ENCODE results near the gene IFI6. TPM values are rescaled to one million over a fixed set of nuclear protein-coding genes. Genes with fewer than 3 reads are reported as not detected.
"Not testable (repeated sequence)": the region's sequence is repeated elsewhere in the genome, so short reads cannot be mapped to it uniquely, and the experiment has no call there.

The IFI6 gene
- polyA plus RNA-seq, 4 donors: 20.1 to 25.1 (median 22.5) TPM

DNA sequence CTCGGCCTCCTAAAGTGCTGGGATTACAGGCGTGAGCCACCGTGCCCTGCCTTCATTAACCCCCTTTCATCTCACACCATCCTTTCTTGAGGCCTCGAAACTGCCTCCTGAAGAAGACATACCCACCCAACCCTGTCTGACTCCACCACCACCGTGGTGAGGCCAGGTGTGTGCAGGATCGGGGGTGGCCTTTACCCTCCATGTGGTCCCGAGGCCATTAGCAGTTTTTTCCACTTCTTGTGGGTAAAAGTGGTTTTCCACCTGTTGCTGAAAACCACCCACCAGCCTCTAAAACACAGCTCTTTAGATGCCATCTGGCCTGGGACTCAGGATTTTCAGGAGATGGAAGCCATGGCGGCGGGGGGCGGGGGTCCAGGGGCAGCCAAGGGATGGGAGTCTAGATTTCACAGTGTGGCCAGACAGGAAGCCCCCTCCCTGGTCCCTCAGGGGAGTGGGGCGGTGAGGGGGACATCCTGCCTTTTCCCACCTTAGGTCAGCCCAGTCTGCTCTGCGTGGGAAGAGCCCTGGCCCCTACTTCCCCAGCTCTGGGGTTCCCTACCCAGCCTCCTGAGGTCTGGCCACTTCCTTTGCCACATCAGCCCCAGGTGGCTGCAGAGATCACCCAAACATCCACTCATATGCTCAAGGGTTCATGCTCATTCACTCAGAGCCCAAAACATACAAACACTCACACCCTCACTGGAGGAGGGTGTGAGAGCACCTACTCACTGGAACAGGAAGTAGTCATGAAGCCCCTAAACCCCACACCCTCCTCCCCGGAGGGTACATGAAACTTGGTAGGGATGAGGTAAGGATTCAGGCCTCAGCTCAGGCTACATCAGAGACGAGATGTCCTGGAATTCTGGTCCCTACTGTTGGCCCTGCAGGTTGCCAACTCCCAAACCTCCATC lies 39.4 kb downstream of the IFI6 start:
- DNase-seq (ENCODE audit: low read depth in 4 of 4, low spot score in 3 of 4): no peak

DNA sequence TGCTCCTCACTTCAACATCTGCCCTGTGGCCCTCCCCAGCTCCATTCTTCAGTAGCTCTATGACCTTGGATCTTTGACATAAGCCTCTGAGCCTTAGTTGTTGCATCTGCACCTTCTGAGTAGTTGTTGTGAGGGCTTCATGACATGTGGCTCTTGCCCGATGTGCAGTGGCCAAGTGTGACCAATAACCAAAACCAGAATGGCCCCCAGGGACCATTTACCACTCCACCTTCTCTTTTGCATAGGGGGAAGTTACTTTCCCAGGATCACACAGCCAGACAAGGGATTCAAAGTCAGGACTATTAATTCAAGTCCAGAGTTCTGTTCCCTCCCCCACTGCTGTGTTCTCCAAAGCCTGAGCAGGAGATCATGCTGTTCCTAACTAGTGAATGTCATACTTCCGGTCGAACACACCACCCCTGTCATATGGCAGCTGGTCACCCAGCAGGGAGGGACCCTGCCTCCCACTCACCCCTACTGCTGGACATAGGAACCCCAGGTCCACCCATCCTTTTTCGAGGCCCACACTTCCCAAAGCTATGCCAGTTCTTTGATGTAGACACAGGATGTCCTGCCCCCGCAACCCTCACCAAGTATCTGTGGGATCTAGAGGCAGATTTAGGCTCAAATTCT lies 41.0 kb downstream of the IFI6 start:
- no peak for DNase-seq (ENCODE audit: low read depth in 4 of 4, low spot score in 3 of 4)

DNA sequence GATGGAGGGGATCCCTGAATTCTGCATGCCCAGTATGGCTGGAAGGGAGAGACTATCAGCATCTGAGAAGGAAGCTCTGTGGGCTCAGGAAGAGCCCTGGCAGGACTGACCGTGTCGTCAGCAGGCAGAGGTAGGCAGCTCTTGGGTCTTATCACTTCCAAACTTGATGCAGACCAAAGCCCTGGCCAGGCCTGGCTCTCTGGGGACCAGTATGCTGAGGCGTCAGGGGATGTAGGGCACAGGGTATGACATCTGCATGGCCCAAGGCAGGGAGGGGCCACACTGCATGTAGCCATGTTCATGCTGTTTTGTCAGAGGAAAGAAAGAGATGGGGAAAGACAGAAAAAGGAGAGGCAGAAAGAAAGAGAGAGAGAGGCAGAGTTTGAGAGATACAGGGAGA lies 43.3 kb downstream of the IFI6 start:
- no peak for DNase-seq (ENCODE audit: low read depth in 4 of 4, low spot score in 3 of 4)

DNA sequence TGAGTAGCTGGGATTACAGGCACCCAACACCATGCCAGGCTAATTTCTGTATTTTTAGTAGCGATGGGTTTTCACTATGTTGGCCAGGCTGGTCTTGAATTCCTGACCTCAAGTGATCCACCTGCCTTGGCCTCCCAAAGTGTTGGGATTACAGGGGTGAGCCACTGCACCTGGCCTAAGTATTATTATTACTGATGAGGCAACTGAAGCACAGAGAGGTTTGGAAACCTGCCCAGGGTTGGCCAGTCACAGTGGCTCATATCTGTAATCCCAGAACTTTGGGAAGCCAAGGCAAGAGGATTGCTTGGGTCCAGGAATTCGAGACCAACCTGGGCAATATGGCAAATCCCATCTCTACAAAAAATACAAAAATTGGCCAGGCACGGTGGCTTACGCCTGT lies 44.3 kb downstream of the IFI6 start:
- not testable (repeated sequence) for DNase-seq (ENCODE audit: low read depth in 4 of 4, low spot score in 3 of 4)

DNA sequence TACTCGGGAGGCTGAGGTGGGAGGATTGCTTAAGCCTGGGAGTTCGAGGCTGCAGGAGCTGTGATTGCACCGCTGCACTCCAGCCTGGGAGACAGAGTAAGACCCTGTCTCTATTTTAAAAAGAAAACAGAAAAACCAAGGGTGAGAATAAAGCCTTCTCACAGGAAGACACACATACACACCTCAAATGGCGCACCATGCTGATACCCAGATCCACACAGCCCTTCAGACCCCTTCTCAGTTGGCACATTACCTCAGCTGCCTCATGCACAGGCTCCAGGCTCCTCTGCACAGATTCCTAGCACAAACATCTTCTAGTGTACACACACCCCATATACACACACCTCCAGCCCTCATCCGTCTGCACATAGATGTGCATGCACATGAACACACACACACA lies 44.9 kb downstream of the IFI6 start:
- no peak for DNase-seq (ENCODE audit: low read depth in 4 of 4, low spot score in 3 of 4)

DNA sequence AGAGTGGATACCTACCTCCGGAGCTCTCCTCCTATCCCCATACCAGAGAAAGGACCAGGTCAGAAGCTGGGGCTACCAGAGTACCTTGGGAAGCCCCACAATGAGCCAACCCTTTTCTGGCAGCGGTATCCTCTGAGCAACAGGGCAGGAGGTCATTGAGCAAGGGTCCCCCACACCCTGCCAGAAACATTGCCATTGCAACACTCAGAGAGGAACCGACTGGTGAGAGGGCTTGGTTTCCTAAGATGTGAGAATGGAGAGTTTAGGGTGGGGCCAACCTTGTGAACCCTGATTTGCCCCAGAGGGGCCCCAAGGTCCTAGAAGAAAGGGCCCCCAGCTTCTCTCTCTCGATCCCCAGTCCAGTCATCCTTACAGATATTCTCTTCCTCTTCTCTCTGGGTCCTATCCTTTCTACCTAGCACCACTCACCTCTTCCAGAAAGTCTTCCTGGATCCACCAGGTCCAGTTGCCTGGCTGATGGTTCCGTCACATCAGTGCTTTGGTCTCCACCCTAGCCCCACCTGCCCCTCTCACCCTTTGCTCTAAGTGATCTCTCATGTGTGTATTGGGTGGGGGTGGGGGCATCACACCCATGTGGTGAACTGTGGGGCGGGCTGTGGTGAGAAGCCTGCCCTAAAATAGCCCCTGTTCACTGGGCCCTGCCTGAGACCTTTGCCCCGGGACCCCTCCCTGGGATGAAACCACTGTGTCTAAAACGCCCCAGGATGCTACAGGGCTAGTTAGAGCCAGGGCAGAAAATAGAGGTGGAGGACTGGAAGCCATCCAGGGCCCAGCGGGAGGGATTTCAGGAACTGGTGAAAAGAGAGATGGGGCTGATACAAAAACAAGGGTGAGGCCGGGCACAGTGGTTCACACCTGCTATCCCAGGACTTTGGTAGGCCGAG lies 45.7 kb downstream of the IFI6 start:
- DNase-seq (ENCODE audit: low read depth in 4 of 4, low spot score in 3 of 4): no peak

DNA sequence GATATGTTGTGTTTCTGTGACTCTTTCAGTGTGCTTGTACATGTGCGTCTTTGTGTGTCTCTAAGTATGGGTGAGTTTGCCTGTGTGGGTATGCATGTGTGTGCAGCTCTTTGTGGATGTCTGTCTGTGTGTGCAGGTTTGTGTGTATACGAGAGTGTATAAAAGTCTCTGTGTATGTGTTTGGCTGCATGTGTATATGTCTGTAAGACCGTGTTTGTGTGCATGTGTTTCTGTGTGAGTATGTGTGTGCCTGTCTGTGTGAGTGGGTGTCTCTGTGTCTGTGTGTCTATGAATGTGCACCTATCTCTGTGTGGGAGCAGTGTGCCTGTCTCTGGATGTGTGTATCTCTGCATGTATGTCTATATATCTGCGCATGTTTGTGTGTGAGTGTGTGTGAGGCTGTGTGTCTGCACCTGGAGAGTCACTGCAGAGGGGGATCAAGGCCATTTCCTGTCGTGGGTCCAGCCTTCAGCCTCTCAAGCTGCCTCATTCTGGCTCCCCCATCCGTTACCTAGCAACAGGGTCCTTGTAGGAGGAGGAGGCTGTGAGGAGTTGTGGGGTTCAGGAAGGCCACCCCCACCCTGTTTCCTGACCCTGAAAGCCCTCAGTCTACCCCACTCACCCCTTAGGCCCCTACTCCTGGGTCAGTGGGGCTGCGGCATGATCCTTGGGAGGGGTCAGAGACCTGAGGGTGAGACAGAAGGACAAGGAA lies 47.4 kb downstream of the IFI6 start:
- no peak for DNase-seq (ENCODE audit: low read depth in 4 of 4, low spot score in 3 of 4)

DNA sequence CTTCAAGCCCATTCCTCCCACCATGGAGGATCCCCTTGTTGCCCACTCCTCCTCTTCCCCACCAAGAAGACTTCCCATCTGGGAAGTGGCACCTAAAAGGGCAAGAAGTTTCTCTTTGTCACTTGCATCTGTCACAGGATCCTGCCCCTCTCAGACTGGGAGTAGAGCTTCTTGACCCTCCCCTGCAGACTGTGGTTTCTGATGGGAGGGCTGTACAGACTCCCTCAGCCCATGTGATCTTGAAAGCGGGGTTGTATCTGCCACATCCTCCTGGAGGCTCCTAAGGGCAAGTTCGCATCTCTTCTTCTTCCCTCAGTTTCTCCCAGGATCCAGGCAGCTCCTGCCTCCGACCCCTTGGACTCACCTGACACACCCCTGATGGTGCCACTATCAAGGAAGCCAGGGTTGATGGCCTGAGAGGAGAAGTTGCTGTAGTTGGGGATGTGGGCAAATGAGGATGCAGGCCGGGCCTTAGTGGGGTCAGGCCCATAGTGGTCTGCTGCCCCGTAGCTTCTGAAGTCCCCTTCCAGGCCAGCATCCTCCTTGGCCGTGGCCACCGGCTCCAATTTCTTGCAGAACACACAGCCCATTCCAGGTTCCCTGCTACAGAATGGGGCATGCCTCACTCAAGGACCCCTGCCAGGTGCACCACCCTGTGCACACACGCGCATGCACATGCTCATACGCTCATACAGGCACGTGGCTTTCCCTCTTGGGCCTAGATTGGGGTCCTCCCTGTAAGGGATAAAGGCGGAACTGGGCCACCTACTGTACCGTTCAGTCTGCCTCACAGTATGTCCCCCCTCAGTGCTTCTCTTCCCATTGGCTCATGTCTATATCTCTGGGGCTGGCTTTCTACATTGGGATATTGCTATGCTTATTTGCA lies 48.4 kb downstream of the IFI6 start:
- DNase-seq (ENCODE audit: low read depth in 4 of 4, low spot score in 3 of 4): no peak

DNA sequence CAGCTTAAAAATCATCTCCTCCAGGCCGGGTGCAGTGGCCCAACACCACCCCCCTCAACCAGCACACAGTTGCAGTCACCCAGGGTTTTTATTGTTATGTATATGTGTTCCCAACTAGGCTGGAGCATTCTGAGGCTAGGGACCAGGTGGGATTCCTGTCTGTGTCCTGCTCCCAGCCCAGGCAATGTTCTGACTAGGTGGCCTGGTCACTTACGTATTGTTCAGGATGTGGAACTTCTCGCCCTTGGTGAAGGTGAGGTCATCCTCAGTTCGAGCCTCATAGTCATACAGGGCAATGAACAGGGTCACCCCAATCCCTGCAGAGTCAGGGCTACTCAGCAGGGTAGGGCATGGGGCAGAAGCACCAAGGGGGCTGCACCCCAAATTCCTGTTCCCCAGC lies 49.2 kb downstream of the IFI6 start:
- DNase-seq (ENCODE audit: low read depth in 4 of 4, low spot score in 3 of 4): no peak

DNA sequence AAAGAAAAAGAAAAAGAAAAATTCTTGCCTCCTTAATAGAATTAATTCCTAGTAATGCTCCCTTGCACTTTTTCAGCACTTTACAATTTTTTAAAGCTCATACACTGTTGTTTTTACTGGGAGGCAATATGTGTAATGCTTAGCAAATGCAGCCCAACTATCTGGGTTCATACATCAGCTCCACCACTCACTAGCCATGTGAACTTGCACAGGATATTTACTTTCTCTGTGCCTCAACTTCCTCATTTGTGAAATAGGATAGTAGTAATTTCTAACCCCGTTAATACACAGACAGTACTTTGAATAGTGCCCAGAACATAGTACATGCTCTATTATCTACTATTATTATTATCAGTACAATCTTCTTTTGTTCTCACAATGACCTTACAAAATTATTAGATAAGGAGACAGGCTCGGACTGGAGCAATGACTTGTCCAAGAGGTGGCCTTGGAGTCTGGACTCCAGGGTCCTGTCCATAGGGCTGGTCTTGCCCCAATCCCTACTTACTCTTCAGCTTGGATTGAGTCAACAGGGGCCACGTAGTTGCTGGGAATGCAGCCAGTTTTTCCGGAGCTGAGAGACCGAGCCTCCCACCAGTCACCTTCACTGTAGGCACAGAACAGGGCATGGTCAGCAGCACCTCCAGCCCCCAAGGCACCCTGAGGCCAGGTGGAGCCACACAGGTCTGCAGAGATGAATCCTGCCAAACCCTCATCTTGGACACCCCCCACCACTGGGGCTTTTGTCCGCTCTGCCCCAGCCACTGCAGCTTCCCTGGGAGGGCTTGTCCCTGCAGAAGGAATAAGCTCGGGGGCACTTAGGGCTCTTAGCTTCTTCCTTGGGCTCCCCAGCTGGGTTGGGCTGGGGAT lies 50.7 kb downstream of the IFI6 start:
- no peak for DNase-seq (ENCODE audit: low read depth in 4 of 4, low spot score in 3 of 4)

DNA sequence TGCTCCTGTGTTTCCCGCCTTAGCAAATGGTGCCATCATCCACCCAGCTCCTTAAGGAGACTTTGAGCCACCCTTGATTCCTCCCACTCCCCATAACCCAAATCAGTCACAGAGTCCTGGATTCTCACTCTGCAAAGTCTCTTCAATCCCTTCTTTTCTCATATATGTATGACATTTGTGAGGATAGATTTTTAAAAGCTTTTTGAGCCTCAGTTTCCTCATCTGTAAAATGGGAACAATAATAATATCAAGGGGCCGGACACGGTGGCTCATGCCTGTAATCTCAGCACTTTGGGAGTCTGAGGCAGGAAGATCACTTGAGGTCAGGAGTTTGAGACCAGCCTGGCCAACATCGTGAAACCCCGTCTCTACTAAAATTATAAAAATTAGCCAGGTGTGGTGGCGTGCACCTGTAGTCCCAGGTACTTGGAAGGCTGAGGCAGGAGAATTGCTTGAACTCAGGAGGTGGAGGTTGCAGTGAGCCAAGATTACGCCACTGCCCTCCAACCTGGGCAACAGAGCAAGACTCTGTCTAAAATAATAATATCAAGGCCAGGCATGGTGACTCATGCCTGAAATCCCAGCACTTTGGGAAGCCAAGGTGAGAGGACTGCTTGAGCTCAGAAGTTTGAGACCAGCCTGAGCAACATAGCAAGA lies 52.1 kb downstream of the IFI6 start:
- not testable (repeated sequence) for DNase-seq (ENCODE audit: low read depth in 4 of 4, low spot score in 3 of 4)

DNA sequence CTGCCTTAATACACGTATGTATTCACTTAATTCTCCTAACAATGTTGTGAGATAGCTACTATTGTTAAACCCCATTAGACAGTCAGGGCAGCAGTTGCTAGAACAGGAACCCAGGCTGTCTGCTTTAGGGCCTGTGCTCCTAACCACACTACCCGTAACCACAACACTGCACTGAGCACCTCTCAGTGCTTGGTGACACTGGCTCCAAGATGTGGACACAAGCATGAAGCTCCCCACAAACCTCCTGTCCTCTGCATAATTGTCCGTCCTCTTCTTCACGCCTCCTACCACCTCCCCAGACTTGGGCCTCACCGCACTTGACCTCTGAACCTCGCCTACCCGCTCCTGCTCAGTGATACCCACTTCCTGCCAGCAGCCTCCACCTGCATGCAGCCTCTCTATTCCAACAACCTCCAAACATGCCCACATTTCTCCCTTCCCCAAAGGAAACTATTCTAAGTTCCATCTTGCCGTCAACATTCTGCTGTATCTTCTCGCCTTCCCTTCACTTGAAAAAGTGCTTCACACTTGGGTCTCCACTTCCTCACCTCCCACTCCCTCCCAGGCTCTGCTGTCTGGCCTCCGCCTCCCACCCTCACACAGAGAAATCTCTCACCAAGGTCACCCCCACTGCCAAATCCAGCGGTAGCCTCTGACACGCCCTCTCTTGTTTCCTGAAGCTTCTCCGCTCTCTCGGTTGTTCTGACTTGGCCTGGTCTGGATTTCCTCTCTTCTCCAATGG lies 53.5 kb downstream of the IFI6 start:
- no peak for DNase-seq (ENCODE audit: low read depth in 4 of 4, low spot score in 3 of 4)

DNA sequence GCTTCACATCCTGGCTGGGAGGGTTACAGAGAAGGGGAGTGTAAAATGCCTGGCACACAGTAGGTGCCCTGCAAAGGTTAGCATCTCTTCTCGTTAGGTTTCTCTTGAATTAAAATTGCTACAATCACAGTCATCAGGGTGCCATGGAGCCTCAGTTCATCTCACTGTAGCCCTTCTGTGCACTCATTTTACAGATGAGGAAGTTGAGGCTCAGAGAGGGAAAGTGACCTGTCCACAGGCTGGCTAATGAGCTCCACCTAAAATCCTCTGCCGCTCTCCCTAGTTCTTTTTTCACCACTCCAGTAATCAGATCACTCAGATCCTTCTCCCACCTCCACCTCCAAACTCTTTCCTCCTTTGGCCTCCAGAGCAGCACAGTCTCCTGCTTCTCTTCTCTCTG lies 54.6 kb downstream of the IFI6 start:
- no peak for DNase-seq (ENCODE audit: low read depth in 4 of 4, low spot score in 3 of 4)

DNA sequence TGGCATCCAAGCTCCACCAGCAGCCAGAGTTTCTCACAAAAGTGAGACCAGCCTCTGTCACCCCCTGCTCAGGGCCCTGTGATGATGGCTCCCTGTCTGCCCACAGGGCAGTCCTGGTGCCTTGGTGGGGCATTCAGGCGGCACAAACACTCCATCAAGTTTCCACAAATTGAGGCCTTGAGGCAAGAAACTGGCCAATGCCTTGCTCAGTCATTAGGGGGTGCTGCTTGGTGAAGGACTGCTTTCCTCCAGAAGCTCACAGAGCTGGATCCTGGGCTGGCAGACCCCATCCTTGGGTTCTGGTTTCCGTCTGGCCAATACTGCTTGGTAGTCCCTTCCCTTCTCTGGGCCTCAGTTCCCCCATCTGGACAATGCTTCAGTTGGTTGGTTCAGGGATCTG lies 55.6 kb downstream of the IFI6 start:
- no peak for DNase-seq (ENCODE audit: low read depth in 4 of 4, low spot score in 3 of 4)

Measured in right renal pelvis (tissue), 4 donors.